ENCODE measurements around the gene NIPSNAP2.
A peak's percentile ranks its signal among the peaks of the same experiment; 100 is the strongest.

The NIPSNAP2 gene

GRCh38 chr7:55951637-55952351 lies 12.6 kb upstream of the NIPSNAP2 start, which contains the start of gene MRPS17:
MRPS17 (plus strand) TSS chr7:55951877; CDS start chr7:55953196, 1,319 bp downstream.
- no peak for TF ChIP-seq CTCF (IDR thresholded peaks at IDR 0.05; ENCODE audit: borderline replicate concordance, insufficient read depth, low read depth, low read length)
- peak within 1 kb of the TSS; percentile 96 for H3K4me3 ChIP-seq (ENCODE audit: low read depth, low read length)

- H3K4me3 ChIP-seq (ENCODE audit: low read depth, low read length), result peak overlapping the region; percentile 96
These were observed 12.1 kb upstream of the NIPSNAP2 start for GRCh38 chr7:55952352-55952671.

- TF ChIP-seq CTCF (IDR thresholded peaks at IDR 0.05; ENCODE audit: borderline replicate concordance, insufficient read depth, low read depth, low read length), result no peak
- no peak overlapping the region for H3K4me3 ChIP-seq (ENCODE audit: low read depth, low read length)
These were observed 10.5 kb upstream of the NIPSNAP2 start for GRCh38 chr7:55953707-55954475.

- no peak overlapping the region for H3K4me3 ChIP-seq (ENCODE audit: low read depth, low read length)
These were observed 7.2 kb upstream of the NIPSNAP2 start for GRCh38 chr7:55957190-55957589.

GRCh38 chr7:55962014-55962413 lies 2.4 kb upstream of the NIPSNAP2 start:
- no peak for TF ChIP-seq CTCF (IDR thresholded peaks at IDR 0.05; ENCODE audit: borderline replicate concordance, insufficient read depth, low read depth, low read length)

More at GRCh38 chr7:55957190-55957589, 7.2 kb upstream of the NIPSNAP2 start:
- TF ChIP-seq CTCF (IDR thresholded peaks at IDR 0.05; ENCODE audit: borderline replicate concordance, insufficient read depth, low read depth, low read length), result no peak

GRCh38 chr7:55963584-55964168 lies 709 bp upstream of the NIPSNAP2 start:
- TF ChIP-seq CTCF (IDR thresholded peaks at IDR 0.05; ENCODE audit: borderline replicate concordance, insufficient read depth, low read depth, low read length), result no peak
- peak overlapping the region; percentile 72 for H3K4me3 ChIP-seq (ENCODE audit: low read depth, low read length)

More at GRCh38 chr7:55962014-55962413, 2.4 kb upstream of the NIPSNAP2 start:
- H3K4me3 ChIP-seq (ENCODE audit: low read depth, low read length), result no peak overlapping the region

- peak overlapping the region; percentile 72 for H3K4me3 ChIP-seq (ENCODE audit: low read depth, low read length)
- no peak for TF ChIP-seq CTCF (IDR thresholded peaks at IDR 0.05; ENCODE audit: borderline replicate concordance, insufficient read depth, low read depth, low read length)
These were observed 700 bp downstream of the NIPSNAP2 start for GRCh38 chr7:55965100-55965470.

All from GM12875 (cell line).